NCI-H748 (cell line): ENCODE measurements around the gene MMD.

Experiments
- DNase-seq: peaks from one replicate; lab custom pipeline; 2025; ENCODE audit not compliant: unreplicated experiment; lab: John Stamatoyannopoulos, UW

Gene MMD

GRCh38 chr17:55354941-55355340 lies 66.7 kb downstream of the MMD start:
- no peak for DNase-seq

- DNase-seq: no peak
These were observed 67.6 kb downstream of the MMD start for GRCh38 chr17:55354010-55354409.

- no peak for DNase-seq
These were observed 70.4 kb downstream of the MMD start for GRCh38 chr17:55351226-55351625.

GRCh38 chr17:55350825-55351205 lies 70.8 kb downstream of the MMD start:
- DNase-seq: no peak

GRCh38 chr17:55348749-55349354 lies 72.8 kb downstream of the MMD start:
- peak; percentile 21 for DNase-seq

GRCh38 chr17:55347341-55347740 lies 74.3 kb downstream of the MMD start:
- DNase-seq: no peak

GRCh38 chr17:55346658-55347057 lies 75.0 kb downstream of the MMD start:
- DNase-seq: no peak

- DNase-seq: no peak
These were observed 76.5 kb downstream of the MMD start for GRCh38 chr17:55345132-55345531.

GRCh38 chr17:55344514-55344997 lies 77.1 kb downstream of the MMD start:
- DNase-seq: no peak

GRCh38 chr17:55343900-55344513 lies 77.6 kb downstream of the MMD start:
- no peak for DNase-seq

GRCh38 chr17:55342800-55343585 lies 78.6 kb downstream of the MMD start:
- DNase-seq: no peak
